ENCODE data around the gene BID.

BID gene

GRCh38 chr22:17733466-17733865 lies 40.8 kb downstream of the BID start:
- peak; percentile 40; the same call in 1 of the 3 replicates for ATAC-seq
- no peak for TF ChIP-seq ISL1 (CRISPR knock-in tag; IDR thresholded peaks at IDR 0.05)
- TF ChIP-seq ARNTL (CRISPR knock-in tag; IDR thresholded peaks at IDR 0.05; ENCODE audit: borderline replicate concordance, low read depth): no peak
- TF ChIP-seq POU6F1 (CRISPR knock-in tag; IDR thresholded peaks at IDR 0.05; ENCODE audit: borderline replicate concordance, low read depth): no peak
- no peak for TF ChIP-seq CREB5 (CRISPR knock-in tag; IDR thresholded peaks at IDR 0.05; ENCODE audit: low read depth)
- no peak for TF ChIP-seq ZFP30 (CRISPR knock-in tag; IDR thresholded peaks at IDR 0.05)
- no peak for TF ChIP-seq ZNF8 (CRISPR knock-in tag; IDR thresholded peaks at IDR 0.05)
- TF ChIP-seq PATZ1 (CRISPR knock-in tag; IDR thresholded peaks at IDR 0.05; ENCODE audit: borderline replicate concordance): no peak
- no peak for TF ChIP-seq CSRNP3 (CRISPR knock-in tag; IDR thresholded peaks at IDR 0.05)
- no peak for TF ChIP-seq ZNF70 (CRISPR knock-in tag; IDR thresholded peaks at IDR 0.05)
- TF ChIP-seq ZNF565 (CRISPR knock-in tag; conservative IDR thresholded peaks at IDR 0.05; ENCODE audit: low read depth): no peak
- TF ChIP-seq TSHZ2 (CRISPR knock-in tag; IDR thresholded peaks at IDR 0.05): no peak
- no peak for TF ChIP-seq GLIS3 (CRISPR knock-in tag; IDR thresholded peaks at IDR 0.05)
- TF ChIP-seq OSR1 (CRISPR knock-in tag; IDR thresholded peaks at IDR 0.05): no peak
- TF ChIP-seq PPARA (CRISPR knock-in tag; IDR thresholded peaks at IDR 0.05; ENCODE audit: borderline replicate concordance): no peak

GRCh38 chr22:17732251-17732854 lies 41.9 kb downstream of the BID start:
- TF ChIP-seq TOX (CRISPR knock-in tag; IDR thresholded peaks at IDR 0.05; ENCODE audit: borderline replicate concordance) (no peak), ZC3H10 (CRISPR knock-in tag; IDR thresholded peaks at IDR 0.05) (no peak), CREB5 (CRISPR knock-in tag; IDR thresholded peaks at IDR 0.05; ENCODE audit: low read depth) (no peak), ZNF8 (CRISPR knock-in tag; IDR thresholded peaks at IDR 0.05) (no peak), CSRNP3 (CRISPR knock-in tag; IDR thresholded peaks at IDR 0.05) (no peak), ISL1 (CRISPR knock-in tag; IDR thresholded peaks at IDR 0.05) (no peak), ZNF70 (CRISPR knock-in tag; IDR thresholded peaks at IDR 0.05) (no peak), POU6F1 (CRISPR knock-in tag; IDR thresholded peaks at IDR 0.05; ENCODE audit: borderline replicate concordance, low read depth) (no peak), TCF4 (CRISPR knock-in tag; IDR thresholded peaks at IDR 0.05; ENCODE audit: borderline replicate concordance) (no peak), ESRRG (CRISPR knock-in tag; IDR thresholded peaks at IDR 0.05) (no peak), BACH2 (CRISPR knock-in tag; IDR thresholded peaks at IDR 0.05; ENCODE audit: borderline replicate concordance) (no peak), PATZ1 (CRISPR knock-in tag; IDR thresholded peaks at IDR 0.05; ENCODE audit: borderline replicate concordance) (no peak), ARNTL (CRISPR knock-in tag; IDR thresholded peaks at IDR 0.05; ENCODE audit: borderline replicate concordance, low read depth) (no peak), CSDC2 (CRISPR knock-in tag; IDR thresholded peaks at IDR 0.05) (no peak), GLIS3 (CRISPR knock-in tag; IDR thresholded peaks at IDR 0.05) (no peak), PPARA (CRISPR knock-in tag; IDR thresholded peaks at IDR 0.05; ENCODE audit: borderline replicate concordance) (no peak), ZNF565 (CRISPR knock-in tag; conservative IDR thresholded peaks at IDR 0.05; ENCODE audit: low read depth) (no peak), OSR1 (CRISPR knock-in tag; IDR thresholded peaks at IDR 0.05) (no peak), ZFP3 (CRISPR knock-in tag; IDR thresholded peaks at IDR 0.05) (no peak)
- ATAC-seq: no peak

Data from SK-N-SH treated with all-trans-retinoic acid at 6 μM for 48 hours (cell line).